Esophagus squamous epithelium (tissue), 4 donors: ENCODE data around the gene CELSR1.

ENCODE experiments used
- POLR2A ChIP-seq, 4 donors: fragments of 450-650 bp; IDR thresholded peaks; one replicate each; pipeline ENCODE4 v1.6.1; 2017; ENCODE audit warnings: antibody characterized with exemption in 4 of 4, mild to moderate bottlenecking in 4 of 4, moderate library complexity in 3 of 4
- TF ChIP-seq, protein P1 (sequence below), 6 experiments: fragments of 450-650 bp in 4 of 6; fragments of 200-600 bp in 2 of 6; sonication (generic) in 2 of 6; IDR thresholded peaks; one replicate each; pipeline ENCODE4 v1.5.1; 2016 to 2019; ENCODE audit warnings: antibody characterized with exemption in 6 of 6, mild to moderate bottlenecking in 4 of 6, moderate library complexity in 4 of 6

DNA sequence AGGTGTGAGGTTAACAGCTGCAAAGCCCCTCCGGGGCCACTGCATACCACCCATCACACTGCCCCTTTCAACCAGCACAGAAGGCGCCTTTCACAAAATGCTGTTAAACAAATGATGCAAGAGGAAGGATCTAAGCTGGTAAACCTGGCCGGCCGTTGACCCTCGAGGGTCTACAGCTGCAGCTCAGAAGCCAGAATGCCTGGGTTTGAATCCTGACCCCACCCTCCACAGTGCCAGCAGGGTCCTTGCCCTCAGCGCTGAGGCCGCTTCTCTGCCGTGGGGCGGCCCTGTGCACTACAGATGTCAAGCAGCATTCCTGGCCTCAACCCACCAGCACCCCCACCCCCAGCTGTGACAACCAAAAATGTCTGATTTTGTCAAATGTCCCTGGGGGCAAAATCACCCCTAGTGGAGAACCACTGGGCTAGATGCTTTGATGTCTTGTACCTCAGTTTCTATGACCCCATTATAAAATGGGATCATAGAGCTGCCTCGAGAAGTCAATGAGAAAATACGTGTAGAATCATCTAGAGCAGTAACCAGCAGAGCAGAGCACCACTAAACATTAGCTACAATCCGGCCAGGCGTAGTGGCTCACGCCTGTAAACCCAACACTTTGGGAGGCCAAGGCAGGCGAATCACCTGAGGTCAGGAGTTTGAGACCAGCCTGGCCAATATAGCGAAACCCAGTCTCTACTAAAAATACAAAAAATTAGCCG, 77.9 kb downstream of the CELSR1 start:
- TF ChIP-seq, protein P1, sequence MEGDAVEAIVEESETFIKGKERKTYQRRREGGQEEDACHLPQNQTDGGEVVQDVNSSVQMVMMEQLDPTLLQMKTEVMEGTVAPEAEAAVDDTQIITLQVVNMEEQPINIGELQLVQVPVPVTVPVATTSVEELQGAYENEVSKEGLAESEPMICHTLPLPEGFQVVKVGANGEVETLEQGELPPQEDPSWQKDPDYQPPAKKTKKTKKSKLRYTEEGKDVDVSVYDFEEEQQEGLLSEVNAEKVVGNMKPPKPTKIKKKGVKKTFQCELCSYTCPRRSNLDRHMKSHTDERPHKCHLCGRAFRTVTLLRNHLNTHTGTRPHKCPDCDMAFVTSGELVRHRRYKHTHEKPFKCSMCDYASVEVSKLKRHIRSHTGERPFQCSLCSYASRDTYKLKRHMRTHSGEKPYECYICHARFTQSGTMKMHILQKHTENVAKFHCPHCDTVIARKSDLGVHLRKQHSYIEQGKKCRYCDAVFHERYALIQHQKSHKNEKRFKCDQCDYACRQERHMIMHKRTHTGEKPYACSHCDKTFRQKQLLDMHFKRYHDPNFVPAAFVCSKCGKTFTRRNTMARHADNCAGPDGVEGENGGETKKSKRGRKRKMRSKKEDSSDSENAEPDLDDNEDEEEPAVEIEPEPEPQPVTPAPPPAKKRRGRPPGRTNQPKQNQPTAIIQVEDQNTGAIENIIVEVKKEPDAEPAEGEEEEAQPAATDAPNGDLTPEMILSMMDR (IDR thresholded peaks at IDR 0.05), result no peak
- no peak for TF ChIP-seq POLR2A (IDR thresholded peaks at IDR 0.05)
